K562 (cell line): ENCODE data around the gene CHST14. TPM values are rescaled to one million over a fixed set of nuclear protein-coding genes. Genes with fewer than 3 reads are reported as not detected.

Experiments used
- ATAC-seq: fragments of 200-7000 bp; cut with Tn5 transposase; 3 replicates; pipeline ENCODE4 v1.9.1; 2020; ENCODE audit warnings: moderate library complexity
- BruUV-seq: library from RNA; stranded (reverse); fragments of 400-500 nt; replicated peaks from 2 replicates; lab custom pipeline; 2021; lab: Mats Ljungman, UMichigan
- CTCF ChIA-PET: fragments of 300-600 bp; formaldehyde crosslinking; extraction: SDS; loops from one replicate; lab custom pipeline; 2021; ENCODE audit warnings: low intra/inter-chr PET ratio; lab: Yijun Ruan, JAX
- POLR2A ChIA-PET: fragments of 300-600, 350-650 bp; sonication (Branson Sonifier 250); formaldehyde crosslinking; extraction: SDS; loops from one replicate; lab custom pipeline; 2021; ENCODE audit warnings: antibody characterized with exemption, inconsistent platforms; lab: Yijun Ruan, JAX
- DNase-seq, 4 experiments: peaks; one replicate each; pipeline versions ENCODE4 v3.0.0 to v3.0.0-alpha.2; 2011 to 2018; ENCODE audit warnings: low spot score in 3 of 4, mixed read lengths in 3 of 4; ENCODE audit errors: extremely low read depth in 1 of 4
- FAIRE-seq: peaks from 2 replicates; lab custom pipeline; 2011; peaks lifted over from hg19 to GRCh38; lab: Jason Lieb, UNC
- H2AFZ ChIP-seq: 2 replicates; pipeline ENCODE4 v1.6.0; 2011; ENCODE audit warnings: low read depth, low read length, control low read depth, inconsistent platforms
- H3K27ac ChIP-seq: fragments of 200-600 bp; 3 replicates; pipeline ENCODE4 v1.8.0; 2011; ENCODE audit warnings: low read depth, mild to moderate bottlenecking, control low read depth, inconsistent platforms, low read length, moderate library complexity, mixed read lengths; ENCODE audit errors: extremely low read depth
- H3K27me3 ChIP-seq, 2 experiments: fragments of 300-600 bp in 1 of 2; 2 replicates in 1 of 2; 3 replicates in 1 of 2; pipeline versions ENCODE4 v1.6.0 to v1.8.0; 2011; ENCODE audit warnings: inconsistent platforms in 2 of 2, low read length in 2 of 2, mild to moderate bottlenecking in 1 of 2, mixed read lengths in 1 of 2, moderate library complexity in 1 of 2; ENCODE audit not compliant: control insufficient read depth in 2 of 2, insufficient read depth in 2 of 2
- H3K36me3 ChIP-seq: fragments of 300-600 bp; 3 replicates; pipeline ENCODE4 v1.8.0; 2011; ENCODE audit warnings: mild to moderate bottlenecking, low read length, inconsistent platforms; ENCODE audit not compliant: control insufficient read depth, insufficient read depth
- H3K4me1 ChIP-seq, 2 experiments: fragments of 200-600 bp in 1 of 2; replicated peaks in 1 of 2; 2 replicates in 1 of 2; 3 replicates in 1 of 2; pipeline versions ENCODE4 v1.5.1 to v1.8.0; 2011; ENCODE audit warnings: inconsistent platforms in 2 of 2, low read length in 2 of 2, mild to moderate bottlenecking in 1 of 2, mixed read lengths in 1 of 2, moderate library complexity in 1 of 2; ENCODE audit not compliant: control insufficient read depth in 2 of 2, insufficient read depth in 2 of 2
- H3K4me2 ChIP-seq: 2 replicates; pipeline ENCODE4 v1.6.1; 2011; ENCODE audit warnings: low read length, control low read depth, inconsistent platforms, mixed read lengths; ENCODE audit not compliant: insufficient read depth
- H3K4me3 ChIP-seq: fragments of 200-600 bp; sonication (generic), shearing (Covaris generic); 2 replicates; pipeline ENCODE4 v1.5.1; 2016; ENCODE audit warnings: control low read depth, inconsistent platforms
- H3K79me2 ChIP-seq: fragments of 200-600 bp; 3 replicates; pipeline ENCODE4 v1.8.0; 2011; ENCODE audit warnings: low read length, inconsistent platforms; ENCODE audit not compliant: control insufficient read depth, insufficient read depth
- H3K9ac ChIP-seq, 2 experiments: 2 replicates each; pipeline versions ENCODE4 v1.6.0 to v1.6.1; 2011; ENCODE audit warnings: low read depth in 2 of 2, low read length in 2 of 2, control low read depth in 1 of 2, inconsistent platforms in 1 of 2, mild to moderate bottlenecking in 1 of 2, mixed read lengths in 1 of 2; ENCODE audit not compliant: insufficient read depth in 1 of 2
- H3K9me1 ChIP-seq: one replicate; pipeline ENCODE4 v1.6.0; 2011; ENCODE audit warnings: inconsistent platforms, mild to moderate bottlenecking, low read length, moderate library complexity; ENCODE audit not compliant: control insufficient read depth, insufficient read depth
- H3K9me3 ChIP-seq: replicated peaks from 2 replicates; pipeline ENCODE4 v1.5.1; 2011; ENCODE audit warnings: low read depth, low read length, inconsistent platforms; ENCODE audit not compliant: control insufficient read depth, insufficient read depth
- H4K20me1 ChIP-seq: replicated peaks from 2 replicates; pipeline ENCODE4 v1.6.1; 2011; ENCODE audit warnings: low read length, inconsistent platforms, mixed read lengths; ENCODE audit not compliant: control insufficient read depth, insufficient read depth
- BCOR ChIP-seq: fragments of 450-650 bp; IDR thresholded peaks from 2 replicates; pipeline ENCODE4 v1.6.1; 2016
- GATA2 ChIP-seq: sonication (generic); formaldehyde crosslinking; IDR thresholded peaks from 2 replicates; pipeline ENCODE4 v1.4.0; 2020; ENCODE audit warnings: mild to moderate bottlenecking, missing genetic modification reagents
- HCFC1 ChIP-seq: IDR thresholded peaks from 2 replicates; pipeline ENCODE4 v1.6.1; 2012; ENCODE audit warnings: low read depth, low read length, improper control_type of control experiment
- HNRNPUL1 ChIP-seq: fragments of 200-400 bp; formaldehyde crosslinking; IDR thresholded peaks from 2 replicates; pipeline ENCODE4 v1.6.1; 2017; ENCODE audit warnings: low read length
- KDM1A ChIP-seq, 2 experiments: fragments of 450-650 bp; IDR thresholded peaks; 2 replicates each; pipeline ENCODE4 v1.6.1; 2016; ENCODE audit warnings: mild to moderate bottlenecking in 2 of 2
- NR2C1 ChIP-seq, 2 experiments: fragments of 450-650 bp; IDR thresholded peaks; 2 replicates each; pipeline ENCODE4 v1.6.1; 2017; ENCODE audit warnings: mild to moderate bottlenecking in 2 of 2, antibody characterized with exemption in 1 of 2, inconsistent platforms in 1 of 2, missing compliant biosample characterization in 1 of 2, missing genetic modification characterization in 1 of 2
- PCBP2 ChIP-seq: fragments of 200-400 bp; formaldehyde crosslinking; IDR thresholded peaks from 2 replicates; pipeline ENCODE4 v1.6.1; 2018; ENCODE audit warnings: low read length, low read depth, mild to moderate bottlenecking, moderate library complexity; ENCODE audit not compliant: poor library complexity, severe bottlenecking
- RBM17 ChIP-seq: fragments of 200-400 bp; formaldehyde crosslinking; IDR thresholded peaks from 2 replicates; pipeline ENCODE4 v1.6.1; 2017; ENCODE audit warnings: low read depth, mild to moderate bottlenecking, low read length, borderline replicate concordance
- RBM25 ChIP-seq: fragments of 200-400 bp; formaldehyde crosslinking; IDR thresholded peaks from 2 replicates; pipeline ENCODE4 v1.6.1; 2018; ENCODE audit warnings: low read length, low read depth, moderate library complexity; ENCODE audit not compliant: severe bottlenecking
- RNF219 ChIP-seq: fragments of 250-450 bp; sonication (Bioruptor Pico); IDR thresholded peaks from 2 replicates; pipeline ENCODE4 v1.5.0; 2022; ENCODE audit warnings: mild to moderate bottlenecking
- TGIF2 ChIP-seq: sonication (generic); formaldehyde crosslinking; IDR thresholded peaks from 2 replicates; pipeline ENCODE4 v1.8.1; 2022; ENCODE audit warnings: mild to moderate bottlenecking, missing genetic modification reagents, moderate library complexity
- ZNF134 ChIP-seq: fragments of 250-450 bp; sonication (Bioruptor Pico); conservative IDR thresholded peaks from 2 replicates; pipeline ENCODE4 v1.4.0; 2020
- WGBS: fragments of 100-300 bp; shearing (Covaris generic); methylation state at CpG from one replicate; pipeline ENCODE4 v1.1.6; 2016; ENCODE audit warnings: low coverage, mixed read lengths; ENCODE audit not compliant: insufficient coverage; ENCODE audit errors: missing lambda C conversion rate; 5-methylcytosine and 5-hydroxymethylcytosine counted together
- in situ Hi-C: fragments of 300-500 bp; cut with MboI; formaldehyde crosslinking; loops from 4 replicates; pipeline ENCODE4 v1.15.0; 2018; ENCODE audit warnings: inconsistent platforms, mixed read lengths
- intact Hi-C: fragments of 100-400 bp; cut with micrococcal nuclease; formaldehyde crosslinking; loops from 2 replicates; pipeline ENCODE4 v1.14.2; 2022
- polyA plus RNA-seq, 8 experiments: library from polyadenylated mRNA; depleted of rRNA in 4 of 8; stranded (reverse) in 5 of 8; unstranded in 3 of 8; fragments of >200 nt; fragmentation: Nextera tagmentation in 2 of 8; fragmentation: Illumina TruSeq in 1 of 8; extraction: Ambion mirVana in 2 of 8; extraction: Trizol in 1 of 8; gene quantifications; 2 replicates each; pipeline versions ENCODE4 v1.2.1 to v1.2.3, GENCODE V29; 2011 to 2014; ENCODE audit warnings: inconsistent platforms in 1 of 8, missing spikeins in 1 of 8
- total RNA-seq, 7 experiments: library from RNA; depleted of rRNA in 6 of 7; stranded (reverse); fragments of >200 nt in 6 of 7; fragmentation: Illumina TruSeq in 2 of 7; extraction: Trizol in 2 of 7; gene quantifications; 2 replicates each; pipeline versions ENCODE4 v1.2.1 to v1.2.3, GENCODE V29; 2011 to 2021; ENCODE audit warnings: low replicate concordance in 1 of 7

The CHST14 gene
- total and polyA plus RNA-seq, 9 of the 15 experiments (the other 6 are each of a cell fraction or from before 2014, with no cell fraction given), result 1.6 to 12.1 (median 4.5) TPM

- H4K20me1 ChIP-seq, result peaks cover 15% of the 10 kb centered on the region; the same call in 1 of the 2 replicates
- H3K36me3 ChIP-seq, result peaks cover 92% of the 10 kb centered on the region
- ATAC-seq (no peak), FAIRE-seq (no peak), DNase-seq (no peak)
- H3K79me2 ChIP-seq, result peaks cover 10% of the 10 kb centered on the region; the same call in 2 of the 3 replicates
- no peaks in the 10 kb centered on the region for H3K27me3 ChIP-seq
- TF ChIP-seq NR2C1 (IDR thresholded peaks at IDR 0.05) (no peak), NR2C1 (tag; IDR thresholded peaks at IDR 0.05) (no peak), RBM17 (no peak), RNF219 (CRISPR knock-in tag) (no peak), GATA2 (no peak), HNRNPUL1 (no peak), HCFC1 (no peak), PCBP2 (no peak), ZNF134 (CRISPR knock-in tag) (no peak), KDM1A (IDR thresholded peaks at IDR 0.05) (0 out of 4 replicates have a peak, but pooled peaks of 1 of the 2 experiments have one; percentile 13), BCOR (peak; percentile 37; the same call in 1 of the 2 replicates), TGIF2 (CRISPR knock-in tag) (no peak), RBM25 (peak; percentile 79)
- H3K27ac ChIP-seq, result no peak overlapping the region
- intact Hi-C loops (no loop called here), in situ Hi-C loops (no loop called here)
- 69% methylated on average over 2 of the region's 2 CpGs for WGBS
- ChIA-PET CTCF (no interaction called here), POLR2A (interaction anchor here (0.6 to 3.5 kb wide), 3 partner anchors 11 to 57 kb away, joined by 4 to 15 read pairs (median 4); no protein-coding TSS in a partner anchor)
- no peaks in the 10 kb centered on the region for H3K9me3 ChIP-seq
- H3K4me1 ChIP-seq, result peaks cover 11 to 31% of the 10 kb centered on the region in 2 experiments; a peak in 4 of 5 replicates
- peaks cover 3% of the 10 kb centered on the region for H3K9me1 ChIP-seq
- H2AFZ ChIP-seq, result no peak overlapping the region
- no peak overlapping the region for H3K4me2 ChIP-seq
- no TSS peak for BruUV-seq
- H3K9ac ChIP-seq, result no peak overlapping the region
- no peak overlapping the region for H3K4me3 ChIP-seq
Measured at GRCh38 chr15:40463279-40463678, 7.5 kb upstream of the CHST14 start.
